ENCODE data around the gene MISP3.

- TF ChIP-seq CTCF (IDR thresholded peaks at IDR 0.05; ENCODE audit: low read depth, low read length, poor library complexity, severe bottlenecking) (no peak), EZH2phosphoT487 (IDR thresholded peaks at IDR 0.05; ENCODE audit: borderline replicate concordance, low read length) (no peak)
Measured at GRCh38 chr19:14115756-14116155, 43.2 kb downstream of the MISP3 start.

Data from DOHH2 (cell line).